Dermis microvascular lymphatic vessel endothelial cell (primary cell): ENCODE measurements around the gene ID4. TPM values are rescaled to one million over a fixed set of nuclear protein-coding genes. Genes with fewer than 3 reads are reported as not detected.

Source experiments
- DNase-seq, 2 donors: peaks; one replicate each; pipeline versions ENCODE4 v3.0.0 to v3.0.0-alpha.2; 2010; ENCODE audit warnings: low read depth in 2 of 2
- total RNA-seq: library from RNA; depleted of rRNA; stranded (reverse); fragments of >200 nt; gene quantifications from 2 replicates; pipeline ENCODE4 v1.2.1, GENCODE V29; 2014

Gene ID4, protein sequence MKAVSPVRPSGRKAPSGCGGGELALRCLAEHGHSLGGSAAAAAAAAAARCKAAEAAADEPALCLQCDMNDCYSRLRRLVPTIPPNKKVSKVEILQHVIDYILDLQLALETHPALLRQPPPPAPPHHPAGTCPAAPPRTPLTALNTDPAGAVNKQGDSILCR
- under 0.01 and 0.13 TPM in 2 replicates for total RNA-seq

DNA sequence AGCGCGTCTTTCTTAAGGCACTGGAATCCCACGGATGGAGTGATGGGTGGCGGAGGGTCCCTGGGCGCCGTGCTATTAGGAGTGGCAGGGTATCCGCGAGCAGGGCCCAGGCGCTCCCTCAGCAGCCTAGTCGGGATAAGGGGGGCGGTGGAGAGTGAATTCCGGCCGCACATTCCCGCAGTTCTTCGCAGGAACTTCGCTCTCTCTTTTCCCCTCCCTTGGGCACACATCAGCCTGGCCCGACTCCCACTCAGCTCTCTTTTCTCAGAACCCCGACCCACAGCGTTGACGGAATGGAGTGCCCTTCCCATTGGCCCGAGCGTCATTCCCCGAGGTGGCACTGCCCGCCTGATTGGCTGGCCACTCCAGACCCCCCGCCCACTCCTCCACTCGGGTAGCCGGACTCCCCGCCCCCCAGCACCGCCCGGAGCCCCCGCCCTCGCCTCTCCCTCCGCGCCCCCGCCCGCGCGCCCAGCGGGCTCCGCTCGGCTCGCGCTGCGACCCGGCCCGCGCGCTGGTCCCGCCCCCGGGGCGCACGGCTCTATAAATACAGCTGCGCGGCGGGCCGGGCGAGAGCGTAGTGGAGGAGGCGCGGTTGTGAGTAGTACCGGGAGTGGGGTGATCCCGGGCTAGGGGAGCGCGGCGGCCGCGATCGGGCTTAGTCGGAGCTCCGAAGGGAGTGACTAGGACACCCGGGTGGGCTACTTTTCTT, at the start of gene ID4:
ID4 (plus strand) TSS at position 572 of the 712 bp plus-strand sequence. CDS start 385 bp downstream, outside the sequence.
- peak; percentile 61 to 62 for DNase-seq

DNA sequence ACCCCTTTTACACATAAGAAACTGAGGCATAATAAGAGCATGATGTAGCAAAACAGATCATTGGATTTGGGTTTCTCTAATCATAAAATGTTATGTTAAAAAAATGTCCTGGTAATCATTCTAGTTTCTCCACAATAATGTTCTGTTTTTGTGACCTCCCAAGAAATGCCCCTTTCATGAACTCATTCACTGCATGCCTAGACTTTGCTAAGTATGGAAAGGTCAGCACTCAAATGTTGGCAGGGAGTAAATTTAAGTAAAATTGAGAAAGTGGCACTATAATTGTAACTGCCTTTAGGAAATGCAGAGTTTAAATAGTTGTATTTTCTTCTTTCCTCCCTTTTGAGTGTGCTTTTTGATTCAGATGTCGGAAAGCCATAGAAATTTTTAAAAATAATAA, 48.5 kb upstream of the ID4 start:
- DNase-seq, result no peak

DNA sequence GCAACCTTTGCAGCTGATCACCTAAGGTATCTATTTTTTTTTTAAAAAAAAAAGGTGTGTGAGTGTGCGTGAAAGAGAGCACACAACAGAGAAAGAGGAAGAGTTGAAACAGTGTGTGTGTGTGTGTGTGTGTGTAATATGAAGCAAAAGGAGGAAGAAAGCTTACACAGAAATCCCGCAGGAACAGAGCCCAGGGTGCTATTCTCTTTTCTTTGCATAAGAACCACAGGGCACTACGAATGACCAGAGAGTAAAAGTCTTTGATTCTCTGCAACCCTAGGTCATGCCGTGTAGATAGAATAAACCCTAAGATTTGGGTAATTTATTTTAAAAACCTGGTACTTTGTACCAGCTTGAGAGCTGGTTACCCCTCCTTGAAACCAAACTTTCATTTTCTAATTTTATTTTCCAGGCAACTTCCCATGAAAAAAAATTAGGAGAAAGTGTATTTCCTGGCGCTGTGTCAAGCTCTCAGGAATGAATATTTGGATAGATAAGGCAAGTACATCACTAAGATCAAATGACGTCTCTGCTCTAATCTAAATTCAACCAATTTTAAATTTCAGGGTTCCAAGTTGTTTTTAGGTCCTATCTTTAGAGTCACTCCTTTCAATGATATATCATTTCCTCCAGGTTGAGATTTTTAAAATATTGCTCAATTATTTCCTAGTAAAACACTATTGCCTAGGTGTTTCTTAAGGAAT, 47.9 kb upstream of the ID4 start:
- DNase-seq, result no peak

DNA sequence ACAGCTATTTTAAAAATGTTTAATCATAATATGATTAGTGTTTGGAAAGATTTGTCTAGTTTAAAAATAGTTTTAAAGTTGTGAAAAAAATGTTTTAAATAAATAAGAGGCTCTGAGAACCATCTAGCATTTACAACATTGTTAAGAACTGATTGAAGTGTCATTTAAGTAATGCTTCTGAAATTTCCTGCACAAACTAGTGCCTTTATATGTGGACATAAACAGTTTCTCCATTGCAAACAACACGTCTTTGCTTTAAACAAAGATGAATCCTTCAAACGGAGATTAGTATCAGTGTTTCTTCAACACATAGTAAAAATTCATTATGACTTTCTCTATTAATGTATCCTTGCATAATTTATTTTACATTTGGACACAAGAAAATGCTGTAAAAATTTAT, 45.9 kb upstream of the ID4 start:
- no peak for DNase-seq

DNA sequence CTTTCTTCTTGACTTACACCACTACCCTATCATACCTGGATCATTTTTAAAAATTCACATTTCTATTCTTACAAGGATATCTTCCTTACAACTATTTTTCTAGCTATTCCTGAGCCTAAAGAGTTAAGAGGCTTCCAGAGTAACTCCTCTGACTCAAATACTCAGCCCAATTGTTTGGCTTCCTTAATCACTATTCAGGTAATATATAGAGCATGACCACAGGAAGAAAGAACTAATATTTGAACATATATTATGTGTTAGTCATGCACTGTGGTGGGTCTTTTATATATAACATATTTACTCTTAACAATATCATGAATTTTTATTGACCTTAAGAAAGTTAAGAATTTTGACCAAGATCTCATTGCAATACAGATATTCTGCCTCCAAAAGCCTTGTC, 42.0 kb upstream of the ID4 start:
- DNase-seq, result no peak

DNA sequence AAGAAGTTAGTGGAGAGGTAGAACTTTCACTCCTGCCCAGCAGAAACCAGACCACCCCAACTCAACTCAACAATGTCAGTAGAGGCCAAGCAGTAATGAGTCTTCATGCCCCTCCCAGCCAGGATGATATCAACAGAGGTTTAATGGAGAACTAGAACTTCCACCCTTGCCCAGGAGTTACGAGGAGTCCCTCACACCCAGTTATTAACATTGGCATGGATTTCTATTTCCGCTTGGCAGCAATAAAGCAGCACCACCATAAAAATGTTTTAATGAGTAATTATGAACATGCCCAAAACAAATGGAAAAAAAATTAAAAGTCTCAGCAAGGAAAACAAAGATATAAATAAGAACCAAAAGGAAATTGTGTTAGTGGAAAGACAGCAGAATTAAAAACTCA, 40.7 kb upstream of the ID4 start:
- no peak for DNase-seq

DNA sequence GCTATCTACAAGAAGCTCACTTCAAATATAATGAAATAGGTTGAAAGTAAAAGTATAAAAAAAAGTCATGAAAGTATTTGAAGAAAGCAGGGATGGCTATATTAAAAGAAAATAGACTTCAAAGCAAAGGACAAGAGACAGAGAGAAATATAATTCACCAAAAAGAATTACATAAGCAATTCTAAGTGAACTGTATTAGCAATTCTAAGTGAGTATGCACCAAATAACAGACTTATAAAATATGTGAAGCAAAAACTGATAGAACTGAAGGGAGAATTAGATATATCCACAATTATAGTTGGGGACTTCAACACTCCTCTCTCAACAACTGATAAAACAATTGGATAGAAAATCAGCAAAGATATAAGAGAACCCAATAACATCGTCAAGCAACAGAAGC, 38.8 kb upstream of the ID4 start:
- no peak for DNase-seq

DNA sequence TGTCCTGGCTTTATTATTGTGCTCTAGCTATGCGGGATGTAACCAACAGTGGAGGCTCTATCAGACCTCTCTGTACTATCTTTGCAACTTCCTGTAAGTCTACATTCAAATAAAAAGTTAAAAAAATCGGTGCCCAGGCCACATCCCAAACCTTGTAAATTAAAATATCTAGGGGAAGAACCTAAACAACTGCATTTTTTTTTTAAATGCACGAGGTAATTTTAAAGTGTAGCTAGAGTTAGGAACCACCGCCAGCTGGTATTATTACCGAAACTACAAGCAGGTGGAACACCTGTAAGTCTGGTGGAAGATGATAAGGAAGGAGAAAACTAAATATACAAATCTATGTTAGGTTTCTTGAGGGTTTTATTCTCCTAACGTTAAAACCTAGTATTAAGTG, 34.5 kb upstream of the ID4 start:
- DNase-seq, result no peak

DNA sequence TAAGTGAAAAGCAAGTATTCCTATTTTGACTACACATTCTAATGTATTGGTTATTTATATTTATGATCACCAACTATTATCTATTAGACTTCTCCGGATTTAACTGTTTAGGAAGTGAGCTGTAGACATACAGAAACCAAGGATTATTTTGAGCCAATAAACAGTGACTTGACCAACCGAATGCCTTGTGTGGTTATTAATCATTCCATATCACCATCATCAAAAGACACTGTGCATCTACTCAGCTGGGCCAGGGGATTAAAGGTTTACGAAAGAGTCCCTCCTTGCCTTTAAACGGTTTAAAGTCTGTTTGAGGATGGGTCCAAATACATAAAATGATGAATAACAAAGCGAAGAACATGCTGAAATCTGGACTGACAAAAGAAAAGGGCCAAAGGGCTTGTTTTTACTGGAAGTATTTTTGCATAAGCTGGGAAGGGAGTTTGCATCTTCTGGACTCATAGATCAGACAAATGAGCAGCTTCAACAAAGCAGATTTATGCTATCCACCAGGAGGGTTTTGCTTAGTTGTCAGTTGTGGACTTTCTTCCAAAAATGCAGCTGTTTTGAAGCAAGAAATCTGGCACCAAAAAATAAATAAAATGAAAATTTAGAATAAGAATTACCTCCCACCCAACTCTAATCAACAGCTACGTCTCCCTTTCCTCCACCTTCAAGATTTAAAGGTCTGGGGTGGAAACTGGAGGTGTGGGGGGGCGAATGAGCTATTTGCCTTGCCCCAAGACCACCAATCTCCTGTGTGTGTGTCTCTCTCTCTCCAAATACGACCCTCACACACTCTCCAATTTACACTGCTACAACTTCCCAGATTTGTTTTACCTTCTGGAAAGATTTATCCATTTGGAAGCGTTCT, 33.6 kb upstream of the ID4 start:
- no peak for DNase-seq

DNA sequence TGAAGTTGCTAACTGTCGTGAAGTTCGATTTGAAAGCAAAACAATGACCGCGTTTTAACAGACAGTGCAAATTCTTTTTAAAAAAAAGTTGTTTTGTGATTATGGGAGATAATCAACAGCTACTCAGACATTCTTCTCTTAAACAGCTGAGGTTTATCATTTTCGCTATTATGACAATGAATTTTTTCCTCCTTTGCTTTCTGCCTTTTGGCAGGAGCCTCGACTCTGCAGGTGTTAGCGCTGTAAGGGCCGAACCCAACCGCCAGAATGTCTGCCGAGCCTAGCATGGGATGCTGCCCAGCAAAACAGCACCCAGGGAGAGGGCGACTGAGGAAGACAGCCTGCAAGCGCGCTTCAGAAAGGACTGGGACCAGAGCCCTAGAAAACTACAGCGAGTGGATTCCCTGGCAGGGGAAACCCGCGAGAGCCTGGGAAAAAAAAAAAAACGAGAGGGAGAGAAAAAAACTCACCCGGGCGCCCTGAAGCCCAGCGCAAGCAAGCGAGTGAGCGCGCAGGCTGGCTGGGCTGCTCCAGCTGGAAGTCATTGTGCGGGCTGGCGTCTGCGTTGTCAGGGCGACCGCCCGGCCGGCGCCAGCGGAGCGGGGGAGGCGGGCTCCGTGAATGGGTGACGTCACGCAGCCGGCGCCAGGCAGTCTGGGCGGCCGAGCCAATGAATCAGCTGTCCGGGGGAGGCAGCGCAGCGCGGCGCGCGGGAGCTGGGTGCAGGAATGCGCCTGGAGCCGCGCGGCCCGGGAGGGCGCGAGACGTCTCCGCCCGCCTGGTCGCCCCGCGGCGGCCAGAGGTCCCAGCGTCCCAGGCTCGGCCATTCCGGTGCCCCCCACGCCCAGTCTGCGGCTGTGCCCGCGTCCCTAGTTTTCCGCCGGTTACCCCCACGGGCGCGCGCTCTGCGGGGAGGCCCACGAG, 32.7 kb upstream of the ID4 start:
- peak; percentile 89 to 97 for DNase-seq

DNA sequence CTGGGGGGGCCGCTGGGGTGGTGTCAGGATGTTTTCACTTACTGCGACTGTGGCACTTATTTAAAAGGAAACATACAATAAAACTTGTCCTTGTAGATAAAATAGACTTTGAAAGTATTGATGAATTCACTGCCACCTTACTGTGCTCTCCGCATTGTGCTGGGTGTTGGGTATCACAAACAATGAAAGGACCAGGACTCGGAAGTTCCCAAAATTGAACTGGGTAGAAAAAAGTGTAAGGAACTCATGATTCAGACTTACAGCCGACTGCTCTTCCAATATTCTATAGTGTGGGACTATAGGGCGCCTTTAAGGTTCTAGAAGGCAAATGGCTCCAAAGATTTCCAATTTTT, 32.1 kb upstream of the ID4 start:
- DNase-seq, result no peak

DNA sequence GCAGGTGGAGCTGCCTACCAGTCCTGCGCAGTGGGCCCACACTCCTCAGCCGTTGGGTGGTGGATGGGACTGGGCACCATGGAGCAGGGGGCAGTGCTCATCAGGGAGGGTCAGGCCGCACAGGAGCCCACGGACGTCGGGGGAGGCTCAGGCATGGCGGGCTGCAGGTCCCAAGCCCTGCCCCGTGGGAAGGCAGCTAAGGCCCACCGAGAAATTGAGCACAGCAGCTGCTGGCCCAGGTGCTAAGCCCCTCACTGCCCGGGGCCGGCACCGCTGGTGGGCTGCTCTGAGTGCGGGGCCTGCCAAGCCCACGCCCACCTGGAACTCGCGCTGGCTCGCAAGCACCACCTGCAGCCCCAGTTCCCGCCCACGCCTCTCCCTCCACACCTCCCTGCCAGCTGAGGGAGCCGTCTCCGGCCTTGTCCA, 30.2 kb upstream of the ID4 start:
- no peak for DNase-seq

DNA sequence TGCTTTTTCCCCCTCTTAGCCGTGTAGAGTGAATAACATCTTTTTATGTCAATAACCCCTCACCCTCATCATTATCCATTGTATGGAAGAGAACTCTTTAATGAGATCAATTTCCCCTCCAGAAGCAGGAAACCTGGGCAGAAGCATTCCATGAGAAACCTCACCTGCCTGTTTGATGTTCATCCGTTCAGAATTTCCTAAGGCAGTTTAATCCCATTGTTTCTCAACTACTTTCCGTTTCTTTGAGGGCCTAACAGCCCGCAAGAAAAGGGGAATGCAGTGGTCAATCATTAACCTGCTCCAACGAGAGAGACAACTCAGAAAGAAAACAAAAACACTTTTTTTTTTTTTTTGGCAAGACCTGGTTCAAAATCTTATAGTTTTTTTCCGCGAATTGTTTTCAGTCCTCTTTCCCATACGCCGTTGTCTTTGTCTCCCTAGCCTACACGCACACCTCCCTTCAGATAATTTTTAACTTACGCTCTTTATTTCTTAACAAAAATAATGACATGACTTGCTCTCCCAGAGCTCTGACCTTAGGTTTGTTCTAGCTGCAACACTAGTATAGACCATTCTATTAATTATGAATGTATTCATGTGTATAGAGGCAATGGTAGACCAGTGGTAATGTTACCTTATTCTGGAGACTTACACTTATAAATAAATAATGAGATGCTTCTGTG, 25.6 kb upstream of the ID4 start:
- no peak for DNase-seq

DNA sequence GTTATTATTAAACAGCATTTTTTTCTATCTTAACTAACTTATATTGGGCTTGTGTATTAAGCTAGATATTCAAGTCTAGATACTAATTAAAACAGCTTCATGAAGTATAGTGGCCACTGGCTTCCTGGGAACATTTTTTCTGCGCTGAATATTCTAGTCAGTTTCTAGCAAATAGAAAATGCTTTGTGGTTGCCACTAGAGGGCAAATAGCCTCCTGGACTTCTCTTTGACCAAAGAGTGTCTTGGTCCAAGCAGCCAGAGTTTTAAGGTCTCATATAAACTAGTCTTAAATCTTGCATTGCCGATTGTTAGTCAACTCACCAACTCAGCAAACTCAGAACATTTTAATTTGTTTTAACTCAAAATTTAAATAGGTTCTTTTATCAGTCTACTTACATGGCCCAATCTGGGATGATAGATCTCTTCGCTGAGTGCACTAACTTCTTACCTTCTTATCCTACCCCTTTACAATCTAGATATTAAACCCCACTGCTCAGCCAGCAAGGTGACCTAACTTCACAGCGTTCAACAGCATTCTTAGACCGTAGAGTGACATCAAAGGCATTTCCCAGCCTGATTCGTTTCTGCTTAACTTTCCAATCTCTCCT, 24.6 kb upstream of the ID4 start:
- DNase-seq, result peak; percentile 22 to 34

DNA sequence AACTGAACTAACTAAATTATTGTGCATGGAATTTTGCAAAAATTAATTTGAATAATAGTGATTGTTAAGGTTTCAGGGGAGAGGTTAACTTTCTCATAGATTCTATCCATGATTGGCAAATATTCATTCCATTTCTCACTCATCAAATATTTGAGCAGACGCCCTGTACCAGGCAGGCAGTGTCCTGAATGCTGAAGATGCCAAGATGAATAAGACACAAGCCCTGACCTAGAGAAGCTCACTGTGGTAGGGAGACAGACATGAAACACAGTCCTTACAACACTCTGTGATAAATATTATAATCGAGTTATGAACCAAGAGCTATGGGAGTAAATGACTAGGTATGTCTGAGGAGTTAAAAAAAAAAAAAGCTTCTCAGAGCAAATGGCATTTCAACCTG, 18.4 kb upstream of the ID4 start:
- DNase-seq, result no peak

DNA sequence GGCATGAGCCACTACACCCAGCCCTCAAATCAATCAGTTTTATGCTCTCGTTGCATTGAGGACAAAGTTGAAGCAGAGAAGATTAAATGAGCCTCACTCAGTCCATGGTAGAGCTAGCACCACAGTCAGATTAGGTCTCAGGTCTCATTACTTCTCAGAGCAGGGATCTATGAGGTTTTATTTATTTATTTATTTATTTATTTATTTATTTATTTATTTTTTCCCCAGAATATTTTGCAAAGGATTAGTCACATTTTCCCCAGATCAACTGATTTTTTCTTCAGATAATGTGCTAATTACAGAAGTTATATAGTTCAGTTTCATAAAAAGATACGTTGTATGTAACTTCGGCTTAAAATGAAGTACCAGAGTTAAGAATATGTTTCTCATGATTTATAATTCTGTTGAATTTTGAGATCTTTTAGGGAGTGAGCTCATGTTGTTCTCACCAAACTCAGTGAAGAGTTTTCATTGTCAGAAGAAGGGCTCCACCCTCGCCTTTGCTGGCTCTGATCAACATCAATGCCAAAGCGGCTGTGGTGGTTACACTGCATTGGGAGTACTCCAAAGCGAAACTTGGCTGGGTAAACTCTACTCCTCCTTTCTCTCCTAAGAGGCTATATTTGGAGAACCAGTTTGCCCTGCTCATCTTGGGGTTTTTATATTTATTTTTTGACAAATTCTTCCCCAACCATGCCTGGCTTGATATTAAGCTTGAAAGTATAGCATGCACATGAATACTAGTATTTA, 12.9 kb upstream of the ID4 start:
- DNase-seq, result no peak

DNA sequence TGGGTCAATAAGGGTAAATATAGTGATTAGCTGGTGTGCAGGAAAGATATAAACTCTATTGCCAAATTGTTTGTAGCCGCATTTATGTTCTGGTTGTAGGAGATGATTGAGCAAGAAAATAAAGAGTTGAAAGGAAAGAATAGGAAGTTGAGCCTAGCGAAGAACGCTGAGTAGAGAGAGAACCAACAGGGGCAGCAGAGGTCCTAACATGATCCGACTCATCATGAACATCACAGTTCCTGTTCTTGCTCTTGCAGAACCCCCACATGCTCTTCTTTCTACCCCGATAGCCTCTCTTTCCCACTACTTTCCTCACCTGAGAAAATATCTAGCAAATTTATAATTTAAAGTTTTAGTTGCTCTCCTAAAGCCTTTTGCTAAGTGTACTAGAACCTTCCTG, 9.9 kb upstream of the ID4 start:
- DNase-seq, result no peak

DNA sequence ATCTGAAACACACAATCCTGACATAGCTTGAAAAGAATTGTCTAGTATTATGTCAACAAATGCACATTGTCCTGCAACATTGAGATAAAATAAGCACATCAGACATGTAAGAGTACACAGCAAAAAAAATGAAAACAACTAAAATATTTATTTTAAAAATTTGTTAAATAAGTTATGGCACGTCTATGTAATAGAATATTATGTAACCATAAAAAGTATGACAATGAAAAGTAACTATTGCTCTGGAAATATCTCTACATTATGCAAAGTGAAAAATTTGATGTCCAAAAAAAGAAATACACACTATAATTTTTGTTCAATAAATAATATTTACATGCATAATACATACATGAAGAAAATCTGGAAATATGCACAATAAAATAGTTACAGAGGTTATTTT, 9.3 kb upstream of the ID4 start:
- DNase-seq, result no peak

DNA sequence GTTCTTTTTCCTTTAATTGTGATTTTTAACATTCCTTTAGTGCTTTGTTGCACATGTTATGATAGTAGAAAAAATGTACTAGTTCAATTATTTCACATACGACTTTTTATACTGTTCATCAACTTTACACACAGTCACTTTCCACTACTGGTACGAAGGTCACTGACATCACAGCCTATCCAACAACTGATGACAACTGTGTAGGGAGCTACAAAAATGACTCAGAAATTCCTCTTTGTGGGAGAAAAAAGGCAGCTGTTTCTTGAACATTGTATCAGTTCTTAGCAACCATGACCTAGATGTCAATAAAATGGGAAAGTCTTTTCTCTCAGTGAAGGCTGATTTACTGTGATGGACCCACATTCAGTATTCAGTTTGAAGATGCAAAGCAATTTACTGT, 7.0 kb upstream of the ID4 start:
- DNase-seq, result no peak
